GM19455 (cell line): ENCODE results near the gene GRM4.

Experiments
- ATAC-seq: cut with Tn5 transposase; IDR thresholded peaks from one replicate; pipeline ENCODE4 v1.9.1; 2021; ENCODE audit not compliant: unreplicated experiment

The GRM4 gene

GRCh38 chr6:34086558-34086957, 59.3 kb downstream of the GRM4 start:
- ATAC-seq: no peak

- no peak for ATAC-seq
Observed at GRCh38 chr6:34085453-34086170, 60.3 kb downstream of the GRM4 start.

GRCh38 chr6:34084591-34085290, 61.1 kb downstream of the GRM4 start:
- no peak for ATAC-seq

- ATAC-seq: no peak
Observed at GRCh38 chr6:34082864-34083626, 62.8 kb downstream of the GRM4 start.

GRCh38 chr6:34082348-34082747, 63.5 kb downstream of the GRM4 start:
- no peak for ATAC-seq

- no peak for ATAC-seq
Observed at GRCh38 chr6:34080357-34080756, 65.5 kb downstream of the GRM4 start.

- no peak for ATAC-seq
Observed at GRCh38 chr6:34079899-34080298, 66.0 kb downstream of the GRM4 start.

GRCh38 chr6:34075906-34076305, 70.0 kb downstream of the GRM4 start:
- no peak for ATAC-seq

GRCh38 chr6:34074064-34074742, 71.7 kb downstream of the GRM4 start:
- no peak for ATAC-seq

- ATAC-seq: no peak
Observed at GRCh38 chr6:34073540-34073939, 72.3 kb downstream of the GRM4 start.

GRCh38 chr6:34072727-34073126, 73.2 kb downstream of the GRM4 start:
- no peak for ATAC-seq

GRCh38 chr6:34071884-34072379, 74.0 kb downstream of the GRM4 start:
- ATAC-seq: no peak

GRCh38 chr6:34071136-34071883, 74.6 kb downstream of the GRM4 start:
- no peak for ATAC-seq

- ATAC-seq: no peak
Observed at GRCh38 chr6:34070315-34071135, 75.4 kb downstream of the GRM4 start.

- no peak for ATAC-seq
Observed at GRCh38 chr6:34068462-34069044, 77.3 kb downstream of the GRM4 start.

- ATAC-seq: no peak
Observed at GRCh38 chr6:34067814-34068213, 78.1 kb downstream of the GRM4 start.

GRCh38 chr6:34066772-34067770, 78.8 kb downstream of the GRM4 start:
- no peak for ATAC-seq

GRCh38 chr6:34066218-34066571, 79.7 kb downstream of the GRM4 start:
- no peak for ATAC-seq
